Activated CD4-positive, alpha-beta memory T cell treated with anti-CD3 and anti-CD28 coated beads, Interleukin-2, amount 10 ng/mL, durations not matched to agents 7 days and 5 days (primary cell): ENCODE measurements around the gene DEPDC5. TPM values are rescaled to one million over a fixed set of nuclear protein-coding genes. Genes with fewer than 3 reads are reported as not detected.
"Not testable (repeated sequence)": the region's sequence is repeated elsewhere in the genome, so short reads cannot be mapped to it uniquely, and the experiment has no call there.

Experiments
- CTCF ChIA-PET: fragments of 350-600 bp; sonication (Branson Sonifier 250); formaldehyde crosslinking; loops from one replicate; lab custom pipeline; 2021; ENCODE audit warnings: antibody characterized with exemption, inconsistent platforms; lab: Charles Lee
- POLR2A ChIA-PET: fragments of 350-600 bp; sonication (Branson Sonifier 250); formaldehyde crosslinking; loops from one replicate; lab custom pipeline; 2021; ENCODE audit warnings: antibody characterized with exemption; lab: Charles Lee
- DNase-seq: peaks from one replicate; pipeline ENCODE4 v3.0.0-alpha.2; 2020
- H3K27ac Mint-ChIP-seq: one replicate; pipeline ENCODE4 v1.8.0; 2021; ENCODE audit warnings: mild to moderate bottlenecking, mixed read lengths
- H3K27me3 Mint-ChIP-seq: one replicate; pipeline ENCODE4 v1.8.0; 2021; ENCODE audit warnings: mixed read lengths
- H3K36me3 Mint-ChIP-seq: one replicate; pipeline ENCODE4 v1.8.0; 2021; ENCODE audit warnings: low read depth, mixed read lengths
- H3K4me1 Mint-ChIP-seq: one replicate; pipeline ENCODE4 v1.8.0; 2021; ENCODE audit warnings: mixed read lengths
- H3K4me3 Mint-ChIP-seq: one replicate; pipeline ENCODE4 v1.8.0; 2021; ENCODE audit warnings: mild to moderate bottlenecking, mixed read lengths
- H3K9me3 Mint-ChIP-seq: one replicate; pipeline ENCODE4 v1.8.0; 2021; ENCODE audit warnings: mixed read lengths
- total RNA-seq, 2 experiments: library from RNA; stranded (reverse); gene quantifications; one replicate each; pipeline ENCODE4 v1.2.3, GENCODE V29; 2021

DEPDC5 gene
- total RNA-seq, 2 experiments from 2014 or later = 32.8 to 33.7 TPM

DNA sequence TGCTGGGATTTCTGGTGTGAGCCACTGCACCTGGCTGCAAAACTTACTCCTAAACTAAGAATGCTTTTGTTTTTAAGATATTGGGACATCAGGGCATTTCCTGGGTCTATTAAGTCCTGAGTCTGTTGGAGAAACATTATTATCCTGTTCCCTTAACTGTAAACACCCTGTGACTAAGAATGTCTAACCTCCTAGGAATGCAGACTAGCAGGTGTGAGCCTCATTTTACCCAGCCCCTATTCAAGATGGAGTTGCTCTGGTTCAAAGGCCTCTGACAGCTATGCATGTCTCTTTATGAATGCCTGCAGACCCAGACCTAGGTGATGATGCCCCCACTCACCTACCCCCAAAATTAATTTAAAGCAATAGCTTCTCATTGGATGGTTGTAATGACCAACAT is 46.2 kb downstream of the DEPDC5 start:
- ChIA-PET POLR2A (no interaction called here), CTCF (interaction anchor here (1.3 kb wide), 1 partner anchor 135 kb away, joined by 3 read pairs; no protein-coding TSS in a partner anchor)
- no peak for DNase-seq
- Mint-ChIP-seq H3K27ac (no peak overlapping the region), H3K27me3 (no peaks in the 10 kb centered on the region), H3K36me3 (peaks cover 45% of the 10 kb centered on the region), H3K9me3 (no peaks in the 10 kb centered on the region), H3K4me1 (no peaks in the 10 kb centered on the region), H3K4me3 (no peak overlapping the region)

DNA sequence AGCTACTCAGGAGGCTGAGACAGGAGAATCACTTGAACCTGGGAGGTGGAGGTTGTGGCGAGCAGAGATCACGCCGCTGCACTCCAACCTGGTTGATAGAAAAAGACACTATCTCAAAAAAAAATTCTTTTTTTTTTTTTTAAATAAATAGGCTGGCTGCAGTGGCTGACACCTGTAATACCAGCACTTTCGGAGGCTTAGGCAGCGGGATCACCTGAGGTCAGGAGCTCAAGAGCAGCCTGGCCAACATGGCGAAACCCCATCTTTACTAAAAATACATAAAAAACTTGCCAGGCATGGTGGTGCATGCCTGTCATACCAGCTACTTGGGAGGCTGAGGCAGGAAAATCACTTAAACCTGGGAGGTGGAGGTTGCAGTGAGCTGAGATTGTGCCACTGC is 47.0 kb downstream of the DEPDC5 start:
- CTCF ChIA-PET = interaction anchor here (1.3 kb wide), 1 partner anchor 135 kb away, joined by 3 read pairs; no protein-coding TSS in a partner anchor

DNA sequence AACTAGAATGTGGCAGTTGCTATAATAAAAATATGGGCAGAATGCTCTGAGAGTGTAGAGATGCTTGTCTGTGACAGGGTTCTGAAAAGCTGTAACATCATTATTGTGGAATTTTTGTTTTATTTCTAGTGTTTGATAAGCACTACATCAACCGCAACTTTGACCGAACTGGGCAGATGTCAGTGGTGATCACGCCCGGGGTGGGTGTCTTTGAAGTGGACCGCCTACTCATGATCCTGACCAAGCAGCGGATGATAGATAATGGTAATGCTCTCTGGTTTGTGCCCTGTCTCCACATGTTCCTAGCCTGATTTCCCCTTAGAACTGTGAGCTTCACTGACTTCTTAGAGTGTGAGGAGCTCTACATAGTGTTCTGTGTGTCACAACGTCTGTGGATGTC is 48.8 kb downstream of the DEPDC5 start:
- H3K36me3 Mint-ChIP-seq = peaks cover 56% of the 10 kb centered on the region
- ChIA-PET CTCF (interaction anchor here (0.6 kb wide), 1 partner anchor 145 kb away, joined by 3 read pairs; no protein-coding TSS in a partner anchor), POLR2A (no interaction called here)
- no peak overlapping the region for H3K4me3 Mint-ChIP-seq
- H3K27me3 Mint-ChIP-seq = no peaks in the 10 kb centered on the region
- H3K9me3 Mint-ChIP-seq = no peaks in the 10 kb centered on the region
- H3K27ac Mint-ChIP-seq = no peak overlapping the region
- no peak for DNase-seq
- no peaks in the 10 kb centered on the region for H3K4me1 Mint-ChIP-seq

More for the DNA sequence above, 47.0 kb downstream of the DEPDC5 start:
- H3K27ac Mint-ChIP-seq, H3K4me1 Mint-ChIP-seq, H3K27me3 Mint-ChIP-seq, H3K9me3 Mint-ChIP-seq, DNase-seq, H3K4me3 Mint-ChIP-seq, POLR2A ChIA-PET: not testable (repeated sequence)
- peaks cover 53% of the 10 kb centered on the region for H3K36me3 Mint-ChIP-seq

DNA sequence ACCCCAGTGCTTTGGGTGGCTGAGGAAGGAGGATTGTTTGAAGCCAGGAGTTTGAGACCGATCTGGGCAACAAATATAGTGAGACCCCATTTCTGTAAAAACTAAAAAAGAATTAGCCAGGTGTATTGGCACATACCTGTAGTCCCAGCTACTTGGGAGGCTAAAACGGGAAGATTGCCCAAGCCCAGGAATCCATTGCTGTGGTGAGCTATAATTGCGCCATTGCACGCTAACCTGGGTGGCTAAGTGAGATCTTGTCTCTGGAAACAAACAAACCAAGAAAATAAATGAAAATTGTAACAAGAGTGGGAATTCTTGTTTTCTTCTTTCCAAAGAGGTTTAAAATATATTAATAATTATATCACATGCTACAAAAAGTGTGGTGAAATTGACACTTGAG is 52.9 kb downstream of the DEPDC5 start:
- DNase-seq = no peak
- Mint-ChIP-seq H3K4me3 (no peak overlapping the region), H3K27me3 (no peaks in the 10 kb centered on the region), H3K4me1 (no peaks in the 10 kb centered on the region), H3K9me3 (no peaks in the 10 kb centered on the region), H3K27ac (no peak overlapping the region), H3K36me3 (peaks cover 69% of the 10 kb centered on the region)
- ChIA-PET CTCF (no interaction called here), POLR2A (no interaction called here)

DNA sequence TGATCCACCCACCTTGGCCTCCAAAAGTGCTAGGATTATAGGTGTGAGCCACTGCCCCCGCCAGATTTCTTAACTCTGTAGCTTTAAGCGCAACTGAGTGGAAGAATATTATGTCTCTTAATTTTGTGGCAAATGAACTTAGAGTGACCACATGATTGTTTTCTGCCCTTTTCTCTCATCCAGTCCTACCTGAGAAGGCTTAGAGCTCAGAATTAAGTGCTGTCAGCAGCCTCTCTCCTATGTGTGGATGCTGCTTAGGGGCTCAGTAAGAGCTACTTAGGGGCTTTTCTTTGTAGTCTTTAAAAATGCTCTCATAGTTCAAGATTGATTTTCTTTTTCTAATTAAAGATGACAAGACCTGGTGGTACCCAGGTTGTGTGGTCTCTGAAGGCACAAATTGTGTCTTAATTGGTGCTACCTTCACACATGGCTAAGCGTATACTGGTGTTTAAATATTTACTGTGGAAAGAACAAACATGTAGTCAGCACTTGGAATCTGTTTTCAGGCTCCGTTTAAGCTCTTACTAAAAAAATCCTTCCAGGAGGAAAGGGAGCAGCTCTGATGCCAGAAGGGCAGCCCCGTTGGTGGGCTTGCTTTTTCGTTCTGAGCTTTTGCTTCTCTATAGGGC is 59.3 kb downstream of the DEPDC5 start:
- H3K4me1 Mint-ChIP-seq = peaks cover 2% of the 10 kb centered on the region
- H3K27ac Mint-ChIP-seq = no peak overlapping the region
- no peaks in the 10 kb centered on the region for H3K9me3 Mint-ChIP-seq
- no peak overlapping the region for H3K4me3 Mint-ChIP-seq
- POLR2A ChIA-PET = no interaction called here
- peaks cover 57% of the 10 kb centered on the region for H3K36me3 Mint-ChIP-seq
- no peak for DNase-seq
- CTCF ChIA-PET = interaction anchor here (0.9 to 1.4 kb wide), 2 partner anchors 16 to 157 kb away, joined by 3 read pairs; no protein-coding TSS in a partner anchor
- no peaks in the 10 kb centered on the region for H3K27me3 Mint-ChIP-seq

DNA sequence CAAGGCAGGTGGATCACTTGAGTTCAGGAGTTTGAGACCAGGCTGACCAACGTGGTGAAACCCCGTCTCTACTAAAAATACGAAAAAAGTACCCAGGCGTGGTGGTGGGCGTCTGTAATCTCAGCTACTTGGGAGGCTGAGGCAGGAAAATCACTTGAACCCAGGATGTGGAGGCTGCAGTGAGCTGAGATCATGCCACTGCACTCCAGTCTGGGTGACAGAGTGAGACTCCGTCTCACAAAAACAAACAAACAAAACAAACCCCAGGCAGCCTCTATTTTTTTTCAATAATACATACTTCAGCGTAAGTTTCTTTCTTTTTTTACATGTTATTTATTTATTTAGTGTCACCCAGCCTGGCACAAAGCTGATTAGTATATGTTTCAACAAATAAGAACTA is 60.1 kb downstream of the DEPDC5 start:
- H3K4me3 Mint-ChIP-seq, POLR2A ChIA-PET, DNase-seq, H3K27ac Mint-ChIP-seq, H3K9me3 Mint-ChIP-seq, H3K27me3 Mint-ChIP-seq: not testable (repeated sequence)
- peaks cover 65% of the 10 kb centered on the region for H3K36me3 Mint-ChIP-seq
- peaks cover 10% of the 10 kb centered on the region for H3K4me1 Mint-ChIP-seq
- CTCF ChIA-PET = interaction anchor here (0.9 to 1.4 kb wide), 2 partner anchors 16 to 156 kb away, joined by 3 read pairs; no protein-coding TSS in a partner anchor

DNA sequence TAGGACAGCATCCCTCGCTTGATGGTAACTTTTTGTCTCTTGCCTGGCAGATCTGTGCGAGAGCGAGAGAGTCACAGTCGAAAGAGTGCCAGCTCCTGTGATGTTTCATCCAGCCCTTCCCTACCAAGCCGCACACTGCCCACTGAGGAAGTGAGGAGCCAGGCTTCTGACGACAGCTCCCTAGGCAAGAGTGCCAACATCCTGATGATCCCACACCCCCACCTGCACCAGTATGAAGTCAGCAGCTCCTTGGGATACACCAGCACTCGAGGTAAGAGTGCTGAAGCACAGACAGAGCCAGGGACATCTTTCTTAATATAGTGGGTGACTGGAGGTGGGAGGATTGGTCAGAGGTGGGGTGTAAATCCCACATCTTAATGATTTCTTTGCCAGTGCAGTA is 61.1 kb downstream of the DEPDC5 start:
- CTCF ChIA-PET = no interaction called here
- H3K36me3 Mint-ChIP-seq = peaks cover 66% of the 10 kb centered on the region
- POLR2A ChIA-PET = no interaction called here

DNA sequence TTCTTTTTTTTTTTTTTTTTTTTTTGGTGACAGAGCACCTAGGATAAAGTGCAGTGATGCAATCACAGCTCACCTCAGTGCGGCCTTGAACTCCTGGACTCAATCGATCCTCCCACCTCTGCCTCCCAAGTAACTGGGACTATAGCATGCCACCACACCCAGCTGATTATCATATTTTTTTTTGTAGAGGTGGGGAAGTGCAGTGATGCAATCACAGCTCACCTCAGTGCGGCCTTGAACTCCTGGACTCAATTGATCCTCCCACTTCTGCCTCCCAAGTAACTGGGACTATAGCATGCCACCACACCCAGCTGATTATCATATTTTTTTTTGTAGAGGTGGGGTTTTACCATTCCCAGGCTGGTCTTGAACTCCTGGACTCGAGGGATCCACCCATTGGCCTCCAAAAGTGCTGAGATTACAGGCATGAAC is 61.6 kb downstream of the DEPDC5 start:
- DNase-seq, H3K9me3 Mint-ChIP-seq, H3K4me3 Mint-ChIP-seq, H3K27ac Mint-ChIP-seq, POLR2A ChIA-PET, H3K27me3 Mint-ChIP-seq: not testable (repeated sequence)
- Mint-ChIP-seq H3K4me1 (peaks cover 12% of the 10 kb centered on the region), H3K36me3 (peaks cover 66% of the 10 kb centered on the region)
- CTCF ChIA-PET = interaction anchor here (0.7 kb wide), 1 partner anchor 1707 kb away, joined by 3 read pairs; no protein-coding TSS in a partner anchor

More for the DNA sequence above, 61.1 kb downstream of the DEPDC5 start:
- Mint-ChIP-seq H3K9me3 (no peaks in the 10 kb centered on the region), H3K27ac (no peak overlapping the region), H3K27me3 (no peaks in the 10 kb centered on the region), H3K4me3 (no peak overlapping the region), H3K4me1 (peaks cover 12% of the 10 kb centered on the region)
- DNase-seq = no peak

DNA sequence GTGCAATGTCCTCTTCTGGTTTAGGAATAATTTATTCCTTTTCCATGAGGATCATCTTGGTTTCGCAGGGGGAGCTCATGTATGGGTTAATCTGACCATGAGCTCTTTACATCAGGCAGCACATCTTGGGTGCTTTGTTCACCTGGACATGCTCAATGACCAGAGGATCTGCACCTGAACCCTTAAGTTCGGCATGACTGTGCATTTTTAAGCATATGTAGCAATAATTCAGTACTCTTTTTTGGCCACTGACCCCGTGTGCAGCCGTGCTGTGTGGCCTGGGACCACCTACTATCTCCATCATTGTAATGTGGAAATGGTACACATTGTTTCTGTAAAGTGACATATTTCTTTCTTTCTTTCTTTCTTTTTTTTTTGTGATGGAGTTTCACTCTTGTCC is 62.9 kb downstream of the DEPDC5 start:
- Mint-ChIP-seq H3K9me3 (no peaks in the 10 kb centered on the region), H3K27me3 (no peaks in the 10 kb centered on the region), H3K36me3 (peaks cover 67% of the 10 kb centered on the region), H3K27ac (no peak overlapping the region), H3K4me3 (no peak overlapping the region), H3K4me1 (peaks cover 12% of the 10 kb centered on the region)
- no peak for DNase-seq
- CTCF ChIA-PET = no interaction called here
- POLR2A ChIA-PET = no interaction called here

DNA sequence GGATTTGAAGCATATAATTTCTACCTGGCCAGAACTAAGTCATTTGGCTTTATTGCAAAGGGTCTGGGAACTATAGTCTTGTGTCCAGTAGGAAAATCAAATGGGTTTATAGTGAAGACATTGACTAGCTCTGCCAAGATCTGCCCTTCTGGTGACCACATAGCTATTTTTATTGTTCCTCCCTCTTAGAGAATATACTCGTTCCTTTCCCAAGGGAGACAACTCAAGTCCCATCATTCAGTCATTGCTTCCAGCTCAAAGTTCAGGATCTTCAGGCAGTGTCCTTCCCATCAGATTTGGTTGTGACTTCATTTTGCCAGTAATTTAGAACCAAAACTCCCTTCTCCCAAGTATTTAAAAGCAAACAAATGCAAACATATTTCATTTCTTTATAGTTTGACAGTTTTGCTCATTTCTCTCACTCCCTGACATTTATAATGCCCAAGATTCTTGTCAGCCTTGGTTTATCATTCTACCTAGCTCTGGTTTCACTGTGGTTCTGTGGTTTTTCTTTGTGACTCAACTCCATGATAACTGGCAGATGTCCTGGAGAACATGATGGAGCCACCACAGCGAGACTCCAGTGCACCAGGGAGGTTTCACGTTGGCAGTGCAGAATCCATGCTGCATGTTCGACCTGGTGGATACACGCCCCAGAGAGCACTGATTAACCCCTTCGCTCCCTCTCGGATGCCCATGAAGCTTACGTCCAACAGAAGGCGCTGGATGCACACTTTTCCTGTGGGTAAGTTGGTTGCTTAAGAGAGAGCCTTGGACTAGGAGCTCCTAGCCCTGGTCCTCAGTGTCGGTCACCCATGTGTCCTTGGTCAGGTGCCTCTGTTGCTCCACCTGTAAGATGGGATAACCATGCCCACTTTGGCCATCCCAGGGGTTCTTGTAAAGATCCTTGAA is 64.9 kb downstream of the DEPDC5 start:
- ChIA-PET CTCF (no interaction called here), POLR2A (no interaction called here)
- Mint-ChIP-seq H3K9me3 (no peaks in the 10 kb centered on the region), H3K4me1 (peaks cover 12% of the 10 kb centered on the region), H3K27ac (no peak overlapping the region), H3K4me3 (no peak overlapping the region), H3K36me3 (peaks cover 75% of the 10 kb centered on the region), H3K27me3 (no peaks in the 10 kb centered on the region)
- peak; percentile 20 for DNase-seq

DNA sequence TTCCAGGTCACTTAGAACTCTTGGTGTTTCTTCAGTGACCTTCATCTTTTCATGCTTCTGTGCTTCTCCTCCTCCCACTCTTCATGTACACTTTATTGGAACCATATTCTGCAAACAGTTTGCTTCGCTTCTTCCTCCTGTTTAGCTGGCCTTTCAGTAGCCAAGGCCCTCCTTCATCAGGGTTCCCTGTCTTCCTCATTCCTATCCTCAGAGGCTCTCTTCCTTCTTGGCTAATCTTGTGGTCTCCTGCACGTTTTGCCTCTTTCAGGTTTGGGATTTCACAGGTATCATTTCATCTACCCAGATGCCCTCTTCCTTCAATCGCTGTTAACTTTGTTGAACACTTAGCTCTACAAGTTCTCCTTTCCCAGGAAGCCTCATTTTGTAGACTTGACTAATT is 66.8 kb downstream of the DEPDC5 start:
- H3K27me3 Mint-ChIP-seq = no peaks in the 10 kb centered on the region
- H3K4me3 Mint-ChIP-seq = no peak overlapping the region
- peaks cover 12% of the 10 kb centered on the region for H3K4me1 Mint-ChIP-seq
- no peak for DNase-seq
- no peak overlapping the region for H3K27ac Mint-ChIP-seq
- ChIA-PET POLR2A (no interaction called here), CTCF (no interaction called here)
- H3K9me3 Mint-ChIP-seq = no peaks in the 10 kb centered on the region
- peaks cover 66% of the 10 kb centered on the region for H3K36me3 Mint-ChIP-seq

DNA sequence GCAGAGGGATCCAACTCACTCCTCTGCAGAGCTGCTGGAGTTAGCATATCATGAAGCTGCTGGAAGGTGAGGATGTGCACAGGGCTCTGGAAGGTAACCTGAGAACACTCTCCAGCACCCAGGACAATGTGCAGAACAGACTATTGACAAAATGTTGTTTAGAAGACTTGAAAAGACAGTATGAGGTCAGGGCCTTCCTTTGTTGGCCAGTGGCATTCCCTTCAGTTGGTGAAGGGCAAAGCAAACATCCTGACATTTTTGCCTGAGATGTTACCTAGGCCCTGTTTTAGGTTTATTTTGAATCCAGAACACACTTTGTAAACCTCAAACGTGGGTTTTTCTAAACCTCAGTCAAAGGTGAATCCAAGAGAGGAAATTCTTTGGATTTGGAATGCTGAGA is 67.8 kb downstream of the DEPDC5 start:
- ChIA-PET CTCF (interaction anchor here (0.6 kb wide), 1 partner anchor 54 kb away, joined by 5 read pairs; no protein-coding TSS in a partner anchor), POLR2A (no interaction called here)
- Mint-ChIP-seq H3K9me3 (no peaks in the 10 kb centered on the region), H3K36me3 (peaks cover 59% of the 10 kb centered on the region), H3K4me3 (no peak overlapping the region), H3K27ac (no peak overlapping the region), H3K4me1 (peaks cover 12% of the 10 kb centered on the region), H3K27me3 (no peaks in the 10 kb centered on the region)
- no peak for DNase-seq

DNA sequence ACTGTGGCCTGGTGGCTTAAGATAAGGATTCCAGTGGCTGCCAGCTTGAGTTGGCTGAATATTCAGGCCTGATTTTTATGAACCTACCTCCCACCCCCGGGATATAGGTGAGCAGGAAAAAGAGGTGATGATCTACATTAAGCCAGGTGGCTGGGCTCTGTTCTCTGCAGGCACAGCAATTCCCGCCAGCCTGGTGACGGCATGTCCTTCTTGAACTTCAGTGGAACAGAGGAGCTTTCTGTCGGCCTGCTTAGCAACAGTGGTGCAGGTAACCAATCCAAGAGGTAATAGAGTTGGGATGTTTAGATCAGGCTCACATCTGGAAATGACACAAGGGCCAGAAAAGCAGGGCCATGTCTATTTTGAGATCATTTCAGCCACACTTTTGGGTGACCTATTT is 68.7 kb downstream of the DEPDC5 start:
- Mint-ChIP-seq H3K4me3 (no peak overlapping the region), H3K27me3 (no peaks in the 10 kb centered on the region), H3K9me3 (no peaks in the 10 kb centered on the region), H3K36me3 (peaks cover 53% of the 10 kb centered on the region), H3K27ac (no peak overlapping the region), H3K4me1 (peaks cover 12% of the 10 kb centered on the region)
- CTCF ChIA-PET = interaction anchor here (0.6 kb wide), 1 partner anchor 148 kb away, joined by 3 read pairs; no protein-coding TSS in a partner anchor
- POLR2A ChIA-PET = no interaction called here
- DNase-seq = no peak
